Neural progenitor cell (in vitro differentiated cells): Measurements from ENCODE around the gene GGT5.

Experiments used
- EZH2 ChIP-seq: fragments of 200-600 bp; sonication (generic); IDR thresholded peaks from 2 replicates; pipeline ENCODE4 v1.6.1; 2017; ENCODE audit warnings: antibody characterized with exemption, mild to moderate bottlenecking, moderate library complexity
- TF ChIP-seq, protein P1 (sequence below): fragments of 200-600 bp; sonication (generic); IDR thresholded peaks from 2 replicates; pipeline ENCODE4 v1.5.1; 2017; ENCODE audit warnings: antibody characterized with exemption, mild to moderate bottlenecking

DNA sequence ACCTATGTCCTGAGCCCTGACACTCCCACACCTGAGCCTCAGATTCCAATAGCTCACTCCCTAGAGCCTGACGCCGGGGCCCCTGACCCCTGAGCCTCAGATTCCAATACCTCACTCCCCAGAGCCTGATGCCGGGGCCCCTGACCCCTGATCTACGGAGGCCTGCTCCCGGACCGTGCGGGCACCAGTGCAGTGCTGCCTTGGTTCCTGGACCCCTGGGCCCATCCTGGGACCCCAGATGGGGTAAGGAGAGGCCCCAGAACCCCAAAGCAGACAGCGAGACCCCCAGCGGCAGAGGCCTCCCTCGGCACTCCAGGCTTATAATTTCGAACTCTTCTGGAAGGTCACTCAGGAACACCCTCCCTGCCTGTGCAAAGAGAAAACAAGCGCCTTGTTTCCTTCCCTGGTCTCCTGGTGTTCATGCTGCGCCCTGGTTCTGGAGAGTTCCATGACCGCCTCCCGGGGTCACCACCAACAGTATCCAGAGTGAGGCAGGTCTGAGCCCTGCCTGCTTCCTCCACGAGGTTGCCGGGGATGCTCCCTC lies 56.1 kb downstream of the GGT5 start:
- TF ChIP-seq, protein P1, sequence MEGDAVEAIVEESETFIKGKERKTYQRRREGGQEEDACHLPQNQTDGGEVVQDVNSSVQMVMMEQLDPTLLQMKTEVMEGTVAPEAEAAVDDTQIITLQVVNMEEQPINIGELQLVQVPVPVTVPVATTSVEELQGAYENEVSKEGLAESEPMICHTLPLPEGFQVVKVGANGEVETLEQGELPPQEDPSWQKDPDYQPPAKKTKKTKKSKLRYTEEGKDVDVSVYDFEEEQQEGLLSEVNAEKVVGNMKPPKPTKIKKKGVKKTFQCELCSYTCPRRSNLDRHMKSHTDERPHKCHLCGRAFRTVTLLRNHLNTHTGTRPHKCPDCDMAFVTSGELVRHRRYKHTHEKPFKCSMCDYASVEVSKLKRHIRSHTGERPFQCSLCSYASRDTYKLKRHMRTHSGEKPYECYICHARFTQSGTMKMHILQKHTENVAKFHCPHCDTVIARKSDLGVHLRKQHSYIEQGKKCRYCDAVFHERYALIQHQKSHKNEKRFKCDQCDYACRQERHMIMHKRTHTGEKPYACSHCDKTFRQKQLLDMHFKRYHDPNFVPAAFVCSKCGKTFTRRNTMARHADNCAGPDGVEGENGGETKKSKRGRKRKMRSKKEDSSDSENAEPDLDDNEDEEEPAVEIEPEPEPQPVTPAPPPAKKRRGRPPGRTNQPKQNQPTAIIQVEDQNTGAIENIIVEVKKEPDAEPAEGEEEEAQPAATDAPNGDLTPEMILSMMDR: no peak
- TF ChIP-seq EZH2: no peak
